Aorta (tissue), 5 donors: ENCODE data around the gene PTPN4. TPM values are rescaled to one million over a fixed set of nuclear protein-coding genes. Genes with fewer than 3 reads are reported as not detected.
"Not testable (repeated sequence)": the region's sequence is repeated elsewhere in the genome, so short reads cannot be mapped to it uniquely, and the experiment has no call there.

Source experiments
- ATAC-seq: fragments of 200-7000 bp; cut with Tn5 transposase; one replicate; pipeline ENCODE4 v1.9.1; 2022; ENCODE audit warnings: moderate library complexity; ENCODE audit not compliant: low FRiP score
- DNase-seq, 2 donors: peaks; one replicate each; pipeline ENCODE4 v3.0.0-alpha.2; 2020
- H3K27ac ChIP-seq, 2 donors: one replicate each; pipeline ENCODE4 v1.5.1; 2013; ENCODE audit warnings: low read length in 2 of 2, mild to moderate bottlenecking in 2 of 2, moderate library complexity in 2 of 2, control low read depth in 1 of 2, inconsistent platforms in 1 of 2, low read depth in 1 of 2
- H3K27me3 ChIP-seq, 2 donors: one replicate each; pipeline ENCODE4 v1.6.1; 2013; ENCODE audit warnings: control low read depth in 1 of 2, low read length in 1 of 2, mild to moderate bottlenecking in 1 of 2, moderate library complexity in 1 of 2; ENCODE audit not compliant: insufficient read depth in 2 of 2, control insufficient read depth in 1 of 2
- H3K36me3 ChIP-seq, 2 donors: one replicate each; pipeline ENCODE4 v1.6.1; 2013; ENCODE audit warnings: control low read depth in 1 of 2, low read length in 1 of 2, mild to moderate bottlenecking in 1 of 2; ENCODE audit not compliant: insufficient read depth in 2 of 2, control insufficient read depth in 1 of 2
- H3K4me1 ChIP-seq, 2 donors: one replicate each; pipeline ENCODE4 v1.6.1; 2013; ENCODE audit warnings: low read length in 2 of 2, control low read depth in 1 of 2, mild to moderate bottlenecking in 1 of 2, moderate library complexity in 1 of 2; ENCODE audit not compliant: insufficient read depth in 2 of 2, control insufficient read depth in 1 of 2
- H3K4me3 ChIP-seq, 2 donors: one replicate each; pipeline ENCODE4 v1.5.1; 2013; ENCODE audit warnings: low read length in 2 of 2, control low read depth in 1 of 2, mild to moderate bottlenecking in 1 of 2
- H3K9me3 ChIP-seq: one replicate; pipeline ENCODE4 v1.6.1; 2013; ENCODE audit warnings: mild to moderate bottlenecking, low read length; ENCODE audit not compliant: control insufficient read depth
- WGBS, 2 donors: extraction: QIAGEN DNeasy Blood & Tissue Kit; methylation state at CpG; one replicate each; pipeline ENCODE4 v1.1.7; 2013; 5-methylcytosine and 5-hydroxymethylcytosine counted together
- intact Hi-C, 2 donors: fragments of 100-400 bp; cut with DNase I; formaldehyde crosslinking; loops; one replicate each; pipeline versions ENCODE4 v1.14.2 to v1.15.0; 2022
- polyA plus RNA-seq, 2 donors: library from polyadenylated mRNA; stranded (reverse); fragments of 200-250 nt; gene quantifications; one replicate each; pipeline ENCODE4 v1.2.3, GENCODE V29; 2013
- total RNA-seq, 2 donors: library from RNA; stranded (reverse); fragmentation: NEBNext Ultra II Directional; extraction: Animal tissue kit (Norgen Biotek cat#: 25700); gene quantifications; one replicate each; pipeline ENCODE4 v1.2.1, GENCODE V29; 2021
- donor health status: healthy with polysubstance abuse.
- donor health status: Bipolar disorder and iron deficiency.
- donor health status: DM: no; HTN: no; CAD: no.
- donor health status: DM: no; HTN: no; CAD: no.
- donor health status: DM: yes; HTN: yes; CAD: no.

The PTPN4 gene
- total and polyA plus RNA-seq, 4 donors, result 2.1 to 39.0 (median 11.6) TPM

GRCh38 chr2:119800376-119800902 lies 40.7 kb downstream of the PTPN4 start:
- Histone ChIP-seq H3K27me3 (no peaks in the 10 kb centered on the region), H3K27ac (no peak overlapping the region), H3K9me3 (no peaks in the 10 kb centered on the region), H3K36me3 (no peaks in the 10 kb centered on the region), H3K4me3 (no peak overlapping the region), H3K4me1 (no peaks in the 10 kb centered on the region)
- DNase-seq, result no peak
- intact Hi-C loops, result no loop called here
- no peak for ATAC-seq
- 89 to 93% methylated on average over 1 of the region's 1 CpG for WGBS, 2 donors

- ATAC-seq, result no peak
- intact Hi-C loops, result no loop called here
Measured at GRCh38 chr2:119801040-119801439, 41.3 kb downstream of the PTPN4 start.

GRCh38 chr2:119801989-119802388 lies 42.3 kb downstream of the PTPN4 start:
- DNase-seq, H3K9me3 ChIP-seq, H3K36me3 ChIP-seq, ATAC-seq, H3K27ac ChIP-seq, H3K4me3 ChIP-seq, H3K27me3 ChIP-seq, H3K4me1 ChIP-seq, intact Hi-C loops: not testable (repeated sequence)
- WGBS, 2 donors, result 82 to 89% methylated on average over 10 of the region's 10 CpGs

More at GRCh38 chr2:119801040-119801439, 41.3 kb downstream of the PTPN4 start:
- Histone ChIP-seq H3K9me3 (no peaks in the 10 kb centered on the region), H3K27ac (no peak overlapping the region), H3K27me3 (no peaks in the 10 kb centered on the region), H3K36me3 (no peaks in the 10 kb centered on the region), H3K4me3 (no peak overlapping the region), H3K4me1 (no peaks in the 10 kb centered on the region)
- WGBS, 2 donors, result 85 to 88% methylated on average over 7 of the region's 7 CpGs
- DNase-seq, result no peak

DNA sequence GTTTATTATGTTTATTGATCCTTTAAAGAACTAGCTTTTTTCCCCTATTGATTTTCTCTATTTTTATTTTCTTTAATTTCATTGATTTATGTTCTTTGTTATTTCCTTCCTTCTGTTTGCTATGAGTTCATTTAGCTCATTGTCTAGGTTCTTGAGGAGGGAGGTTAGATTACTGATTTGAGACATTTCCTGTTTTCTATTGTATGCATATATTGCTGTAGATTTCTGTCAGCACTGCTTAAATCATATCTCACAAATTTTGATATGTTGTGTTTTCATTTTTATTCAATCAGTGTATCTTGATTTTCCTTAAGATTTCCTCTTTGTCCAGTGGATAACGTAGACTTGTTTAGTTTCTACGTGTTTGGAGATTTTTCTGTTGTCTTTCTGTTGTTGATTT lies 43.4 kb downstream of the PTPN4 start:
- ATAC-seq, result no peak
- intact Hi-C loops, result no loop called here

GRCh38 chr2:119804409-119804808 lies 44.7 kb downstream of the PTPN4 start:
- intact Hi-C loops, H3K4me1 ChIP-seq, H3K9me3 ChIP-seq, H3K4me3 ChIP-seq, H3K27me3 ChIP-seq, H3K36me3 ChIP-seq, DNase-seq, ATAC-seq, H3K27ac ChIP-seq: not testable (repeated sequence)
- WGBS, 2 donors, result 94 to 95% methylated on average over 6 of the region's 6 CpGs

More for the DNA sequence above, 43.4 kb downstream of the PTPN4 start:
- H3K4me1 ChIP-seq, result no peaks in the 10 kb centered on the region
- H3K27ac ChIP-seq, result no peak overlapping the region
- H3K9me3 ChIP-seq, result no peaks in the 10 kb centered on the region
- no peak for DNase-seq
- H3K4me3 ChIP-seq, result no peak overlapping the region
- no peaks in the 10 kb centered on the region for H3K27me3 ChIP-seq
- H3K36me3 ChIP-seq, result no peaks in the 10 kb centered on the region
- WGBS, 2 donors, result 96 to 98% methylated on average over 2 of the region's 2 CpGs

- intact Hi-C loops, result no loop called here
- Histone ChIP-seq H3K36me3 (peaks cover 0 to 2% of the 10 kb centered on the region in 2 donors), H3K4me3 (no peak overlapping the region), H3K9me3 (no peaks in the 10 kb centered on the region), H3K27me3 (no peaks in the 10 kb centered on the region), H3K27ac (no peak overlapping the region), H3K4me1 (no peaks in the 10 kb centered on the region)
- DNase-seq (no peak), ATAC-seq (no peak)
- WGBS, 2 donors, result 57 to 59% methylated on average over 3 of the region's 3 CpGs
Measured at GRCh38 chr2:119808516-119809147, 48.9 kb downstream of the PTPN4 start.

DNA sequence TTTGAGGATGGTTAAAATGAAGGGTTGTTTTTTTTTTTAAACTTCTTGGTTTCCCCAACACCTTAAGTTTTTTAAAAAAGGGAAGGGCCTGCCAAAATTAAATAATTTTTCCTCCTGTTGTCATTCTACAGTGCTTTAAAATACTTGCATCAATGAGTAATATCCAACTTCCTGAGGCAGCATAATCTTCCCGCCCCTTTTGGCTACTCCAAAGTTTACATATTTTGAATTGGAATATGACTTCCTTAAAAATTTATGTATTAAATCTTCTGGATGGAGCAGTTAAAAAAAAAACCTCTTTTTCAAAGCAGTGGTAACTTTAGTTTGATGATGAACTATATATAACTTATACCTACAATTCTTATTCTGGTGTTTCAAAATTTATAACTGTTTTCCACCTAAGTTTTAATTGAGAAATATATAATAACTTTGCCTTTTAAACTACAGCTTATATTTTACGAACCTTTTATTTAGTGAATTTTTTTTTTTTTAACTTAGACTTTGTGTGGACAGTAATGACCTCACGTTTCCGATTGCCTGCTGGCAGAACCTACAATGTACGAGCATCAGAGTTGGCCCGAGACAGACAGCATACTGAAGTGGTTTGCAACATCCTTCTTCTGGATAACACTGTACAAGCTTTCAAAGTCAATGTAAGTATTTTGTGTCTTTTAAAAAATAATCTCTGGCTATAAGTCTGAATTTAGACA lies 49.8 kb downstream of the PTPN4 start:
- H3K36me3 ChIP-seq, result peaks cover 0 to 2% of the 10 kb centered on the region in 2 donors
- no peak overlapping the region for H3K27ac ChIP-seq
- ATAC-seq, result no peak
- no peaks in the 10 kb centered on the region for H3K9me3 ChIP-seq
- H3K27me3 ChIP-seq, result no peaks in the 10 kb centered on the region
- no peak overlapping the region for H3K4me3 ChIP-seq
- 7 to 9% methylated on average over 6 of the region's 6 CpGs for WGBS, 2 donors
- intact Hi-C loops, result no loop called here
- DNase-seq, result no peak
- no peaks in the 10 kb centered on the region for H3K4me1 ChIP-seq

DNA sequence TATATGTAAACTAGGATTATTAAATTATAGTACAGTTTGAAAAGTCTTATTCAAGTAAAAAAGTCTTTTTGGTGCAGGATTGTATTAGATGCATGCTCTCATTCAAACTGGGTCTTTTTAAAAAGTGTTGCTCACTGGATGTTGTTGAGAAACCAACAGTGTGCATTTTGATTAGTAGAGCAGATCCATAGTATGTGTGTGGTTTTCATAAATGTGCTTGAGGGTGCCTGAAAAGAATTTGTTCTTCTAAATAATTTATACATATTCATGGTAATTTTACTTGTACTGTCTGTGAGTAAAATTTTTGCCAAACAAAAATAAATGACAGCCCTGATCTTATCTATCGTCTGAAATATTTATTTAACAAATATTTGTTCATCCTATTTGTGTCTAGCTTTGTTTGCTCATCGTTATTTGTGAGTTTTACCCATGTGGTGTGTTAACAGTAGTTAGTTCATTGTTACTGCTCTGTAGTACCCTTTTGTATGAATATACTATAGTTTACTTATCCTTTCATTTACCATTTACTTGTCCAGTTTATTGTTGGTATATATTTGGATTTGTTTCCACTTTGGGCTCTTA lies 50.4 kb downstream of the PTPN4 start:
- ATAC-seq, result no peak
- intact Hi-C loops, result no loop called here
- H3K27ac ChIP-seq, result no peak overlapping the region

More for the DNA sequence above, 50.4 kb downstream of the PTPN4 start:
- H3K36me3 ChIP-seq, result peaks cover 0 to 2% of the 10 kb centered on the region in 2 donors
- no peak overlapping the region for H3K4me3 ChIP-seq
- 39 to 46% methylated on average over 2 of the region's 2 CpGs for WGBS, 2 donors
- no peaks in the 10 kb centered on the region for H3K27me3 ChIP-seq
- no peak for DNase-seq
- H3K4me1 ChIP-seq, result no peaks in the 10 kb centered on the region
- no peaks in the 10 kb centered on the region for H3K9me3 ChIP-seq
